Measurements from ENCODE around the gene MYLK.

Gene MYLK

DNA sequence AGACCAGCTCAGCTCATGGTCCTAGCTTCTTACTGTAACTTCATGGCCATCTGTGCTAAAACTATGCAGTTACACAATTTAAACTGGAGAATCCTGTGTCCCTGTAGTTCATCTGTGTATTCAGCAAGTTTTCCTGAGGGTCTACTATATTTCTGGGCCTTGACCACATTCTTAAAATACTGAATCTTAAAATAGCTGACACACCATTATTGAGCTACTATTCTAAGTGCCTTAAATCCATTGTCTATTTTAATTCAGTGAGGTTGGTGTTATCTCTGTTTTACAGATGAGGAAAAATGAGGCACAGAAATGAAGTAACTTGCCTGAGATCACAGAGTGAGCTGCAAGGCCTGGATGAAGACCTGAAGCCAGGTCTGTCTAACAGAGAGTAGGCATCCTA is 22.0 kb downstream of the MYLK start:
- TF ChIP-seq, protein P1, sequence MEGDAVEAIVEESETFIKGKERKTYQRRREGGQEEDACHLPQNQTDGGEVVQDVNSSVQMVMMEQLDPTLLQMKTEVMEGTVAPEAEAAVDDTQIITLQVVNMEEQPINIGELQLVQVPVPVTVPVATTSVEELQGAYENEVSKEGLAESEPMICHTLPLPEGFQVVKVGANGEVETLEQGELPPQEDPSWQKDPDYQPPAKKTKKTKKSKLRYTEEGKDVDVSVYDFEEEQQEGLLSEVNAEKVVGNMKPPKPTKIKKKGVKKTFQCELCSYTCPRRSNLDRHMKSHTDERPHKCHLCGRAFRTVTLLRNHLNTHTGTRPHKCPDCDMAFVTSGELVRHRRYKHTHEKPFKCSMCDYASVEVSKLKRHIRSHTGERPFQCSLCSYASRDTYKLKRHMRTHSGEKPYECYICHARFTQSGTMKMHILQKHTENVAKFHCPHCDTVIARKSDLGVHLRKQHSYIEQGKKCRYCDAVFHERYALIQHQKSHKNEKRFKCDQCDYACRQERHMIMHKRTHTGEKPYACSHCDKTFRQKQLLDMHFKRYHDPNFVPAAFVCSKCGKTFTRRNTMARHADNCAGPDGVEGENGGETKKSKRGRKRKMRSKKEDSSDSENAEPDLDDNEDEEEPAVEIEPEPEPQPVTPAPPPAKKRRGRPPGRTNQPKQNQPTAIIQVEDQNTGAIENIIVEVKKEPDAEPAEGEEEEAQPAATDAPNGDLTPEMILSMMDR (IDR thresholded peaks at IDR 0.05; ENCODE audit: control insufficient read depth, extremely low read depth, insufficient read depth) = no peak
- no peak overlapping the region for H3K4me3 ChIP-seq (ENCODE audit: low read depth, low read length)
- DNase-seq (ENCODE audit: low read depth) = no peak

DNA sequence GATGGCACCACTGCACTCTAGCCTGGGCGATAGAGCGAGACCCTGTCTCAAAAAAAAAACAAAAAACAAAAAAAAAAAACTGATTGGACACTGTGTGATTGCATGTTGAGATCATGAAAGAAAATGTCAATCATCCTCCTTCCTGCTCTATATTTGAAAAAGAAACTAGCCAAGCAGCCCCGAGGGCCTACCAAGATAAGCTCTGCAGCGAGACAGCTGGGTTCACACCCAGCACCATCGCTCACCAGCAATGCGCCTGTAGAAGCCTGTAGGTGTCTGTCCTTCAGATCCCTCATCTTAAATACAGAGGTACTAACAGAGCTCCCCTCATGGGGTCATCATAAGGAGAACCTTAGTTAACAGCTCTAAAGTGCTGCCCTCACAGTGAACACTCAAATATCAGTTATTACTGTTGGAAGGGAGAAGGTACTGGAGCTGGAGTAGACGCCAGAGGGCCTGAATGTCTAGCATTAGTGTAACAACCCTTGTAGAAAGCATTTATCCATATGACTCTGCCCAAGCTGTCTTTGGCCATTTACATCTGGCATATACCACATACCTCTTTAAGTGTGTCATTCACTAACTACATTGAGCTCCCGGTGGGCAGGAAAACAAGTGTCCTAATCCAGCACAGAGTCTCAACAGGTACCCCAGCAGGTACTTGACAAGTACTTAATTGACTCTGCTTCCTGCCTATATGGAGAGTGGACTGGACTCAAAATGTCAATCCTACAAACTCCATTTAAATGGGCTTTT is 22.9 kb downstream of the MYLK start:
- DNase-seq (ENCODE audit: low read depth) = no peak
- no peak overlapping the region for H3K4me3 ChIP-seq (ENCODE audit: low read depth, low read length)
- TF ChIP-seq, protein P1 (IDR thresholded peaks at IDR 0.05; ENCODE audit: control insufficient read depth, extremely low read depth, insufficient read depth) = no peak

DNA sequence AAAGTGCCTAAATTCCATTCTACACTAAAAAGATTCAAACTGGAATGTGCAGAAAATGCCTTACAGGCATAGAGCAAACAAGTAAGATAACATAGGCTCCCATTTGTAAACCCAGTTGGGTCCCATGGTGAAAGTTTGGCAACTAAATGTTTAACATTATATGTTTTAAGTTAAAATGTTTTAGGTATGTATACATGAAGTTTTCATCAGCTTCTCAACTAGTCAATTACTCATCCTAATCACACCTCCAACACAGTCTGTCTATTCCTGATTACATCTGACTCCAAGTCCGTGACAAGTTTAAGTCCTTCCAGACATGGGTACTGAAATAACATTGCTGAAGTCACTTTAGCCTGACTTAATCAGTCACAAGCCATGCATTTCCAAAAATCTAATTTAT is 25.0 kb downstream of the MYLK start:
- no peak overlapping the region for H3K4me3 ChIP-seq (ENCODE audit: low read depth, low read length)
- TF ChIP-seq, protein P1 (IDR thresholded peaks at IDR 0.05; ENCODE audit: control insufficient read depth, extremely low read depth, insufficient read depth) = no peak
- DNase-seq (ENCODE audit: low read depth) = no peak

DNA sequence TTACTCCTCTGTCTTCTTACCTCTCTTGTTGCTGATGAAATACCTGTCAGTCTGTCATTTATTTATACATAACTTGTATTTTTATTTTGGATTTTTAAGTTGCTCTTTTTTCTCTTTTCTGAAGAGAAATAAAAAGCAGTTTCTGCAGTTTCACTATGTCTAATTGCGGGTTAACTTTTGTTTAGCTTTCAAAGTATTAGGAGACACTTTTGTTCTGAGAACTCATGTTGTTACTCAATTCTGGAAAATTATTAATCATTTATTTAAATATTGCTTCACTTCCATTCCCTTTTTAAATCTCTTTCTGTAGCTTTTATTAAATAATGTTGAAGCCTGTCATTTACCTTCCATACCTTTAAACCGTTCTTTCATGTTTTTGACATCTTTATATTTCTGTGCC is 29.2 kb downstream of the MYLK start:
- TF ChIP-seq, protein P1 (IDR thresholded peaks at IDR 0.05; ENCODE audit: control insufficient read depth, extremely low read depth, insufficient read depth) = no peak
- no peak for DNase-seq (ENCODE audit: low read depth)
- H3K4me3 ChIP-seq (ENCODE audit: low read depth, low read length) = no peak overlapping the region

DNA sequence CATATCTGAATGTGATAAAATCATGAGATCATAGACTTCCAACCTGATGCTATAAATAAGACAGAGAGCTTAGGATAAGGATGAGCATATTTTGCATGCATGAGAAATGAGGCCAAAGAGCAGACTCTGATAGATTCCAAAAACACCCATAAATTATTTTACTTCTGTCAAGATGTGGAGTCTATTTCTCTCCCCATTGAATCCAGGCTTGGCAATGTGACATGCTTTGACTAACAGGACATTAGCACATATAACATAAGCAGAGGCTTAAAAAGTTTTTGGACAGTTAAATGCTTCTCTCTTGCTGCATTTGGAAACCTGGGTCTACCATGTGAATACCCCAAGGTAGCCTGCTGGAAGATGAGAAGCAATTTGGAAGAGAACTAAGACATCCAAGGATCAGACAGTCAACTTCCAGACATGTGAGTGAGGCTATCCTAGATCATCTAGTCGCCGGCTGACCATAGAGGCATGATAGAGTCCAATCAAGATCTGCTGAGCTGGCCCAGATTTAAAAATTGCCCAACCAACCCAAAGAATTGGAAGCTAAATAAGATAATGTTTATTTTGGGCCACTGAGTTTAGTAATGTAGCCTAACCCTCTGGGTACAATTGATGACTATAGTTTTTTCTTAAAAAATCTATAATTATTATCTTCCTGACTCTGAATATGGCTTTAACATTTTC is 30.3 kb downstream of the MYLK start:
- no peak for DNase-seq (ENCODE audit: low read depth)
- H3K4me3 ChIP-seq (ENCODE audit: low read depth, low read length) = no peak overlapping the region
- TF ChIP-seq, protein P1 (IDR thresholded peaks at IDR 0.05; ENCODE audit: control insufficient read depth, extremely low read depth, insufficient read depth) = no peak

DNA sequence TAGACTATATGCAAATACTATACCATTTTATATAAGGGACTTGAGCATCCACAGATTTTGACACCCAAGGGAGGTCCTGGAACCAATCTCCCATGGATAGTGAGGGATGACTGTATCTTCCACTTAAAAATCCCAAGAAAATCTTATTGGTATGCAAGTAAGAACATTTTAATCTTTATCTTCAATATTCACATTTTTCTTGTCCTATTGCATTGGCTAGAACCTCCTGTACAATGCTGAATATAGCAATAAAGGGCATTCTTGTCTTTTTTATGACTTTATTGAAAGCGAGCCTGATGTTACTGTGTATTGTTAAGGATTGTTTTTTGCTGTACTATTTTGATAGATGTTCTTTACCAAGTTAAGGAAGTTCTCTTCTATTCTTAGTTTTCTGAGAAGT is 36.9 kb downstream of the MYLK start:
- TF ChIP-seq, protein P1 (IDR thresholded peaks at IDR 0.05; ENCODE audit: control insufficient read depth, extremely low read depth, insufficient read depth) = no peak
- no peak overlapping the region for H3K4me3 ChIP-seq (ENCODE audit: low read depth, low read length)
- DNase-seq (ENCODE audit: low read depth) = no peak
